Fibroblast of mammary gland (primary cell): ENCODE results near the gene KCNK13.

Source experiments
- DNase-seq: peaks from one replicate; pipeline ENCODE4 v3.0.0-alpha.2; 2010; ENCODE audit warnings: low read depth
- H3K4me3 ChIP-seq: 2 replicates; pipeline ENCODE4 v1.5.1; 2011; ENCODE audit warnings: low read depth, mild to moderate bottlenecking, low read length, moderate library complexity; ENCODE audit not compliant: control insufficient read depth
- CTCF ChIP-seq: conservative IDR thresholded peaks from 2 replicates; pipeline ENCODE4 v1.5.1; 2011; ENCODE audit warnings: low read depth, low read length, inconsistent platforms; ENCODE audit not compliant: control insufficient read depth, insufficient read depth

The KCNK13 gene

DNA sequence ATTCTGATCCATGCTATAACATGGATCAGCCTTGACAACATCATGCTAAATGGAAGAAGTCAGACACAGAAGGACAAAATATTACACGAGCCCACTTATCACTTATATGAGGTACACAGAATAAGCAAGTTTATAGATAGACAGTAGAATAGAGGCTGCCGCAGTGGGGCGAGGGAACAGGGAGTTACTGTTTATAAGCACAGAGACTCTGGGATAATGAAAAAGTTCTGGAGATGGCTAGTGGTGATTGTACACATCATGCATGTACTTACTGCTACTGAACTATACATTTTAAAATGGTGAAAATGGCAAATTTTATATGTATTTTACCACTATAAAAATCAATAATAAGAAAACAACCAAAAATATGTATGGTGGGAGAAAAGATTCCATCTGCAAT lies 99.3 kb downstream of the KCNK13 start:
- TF ChIP-seq CTCF = no peak
- no peak for DNase-seq
- no peak overlapping the region for H3K4me3 ChIP-seq

DNA sequence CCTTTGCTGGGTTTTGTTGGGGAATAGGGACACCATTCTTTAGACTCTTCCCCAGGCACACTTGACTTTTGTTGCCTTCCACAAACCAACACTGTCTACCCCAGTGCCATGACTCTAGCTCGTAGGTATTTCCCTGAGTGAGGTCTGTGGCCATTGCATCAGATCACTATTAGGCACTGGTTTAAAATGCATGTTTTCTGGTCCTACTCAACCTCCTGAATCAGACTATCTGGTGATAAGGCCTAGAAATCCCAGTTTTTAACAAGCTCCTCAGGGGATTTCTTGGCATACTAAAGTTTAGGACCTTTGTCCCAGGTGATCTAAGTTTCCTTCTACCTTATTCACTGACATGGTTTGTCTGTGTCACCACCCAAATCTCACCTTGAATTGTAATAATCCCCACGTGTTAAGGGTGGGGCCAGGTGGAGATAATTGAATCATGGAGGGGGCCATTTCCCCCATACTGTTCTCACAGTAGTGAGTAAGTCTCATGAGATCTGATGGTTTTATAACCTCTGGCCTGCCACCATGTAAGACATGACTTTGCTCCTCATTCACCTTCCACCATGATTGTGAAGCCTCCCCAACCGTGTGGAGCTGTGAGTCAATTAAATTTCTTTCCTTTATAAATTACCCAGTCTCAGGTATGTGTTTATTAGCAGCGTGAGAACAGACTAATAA lies 106.8 kb downstream of the KCNK13 start:
- peak; percentile 7 for DNase-seq
- TF ChIP-seq CTCF = no peak
- H3K4me3 ChIP-seq = no peak overlapping the region

DNA sequence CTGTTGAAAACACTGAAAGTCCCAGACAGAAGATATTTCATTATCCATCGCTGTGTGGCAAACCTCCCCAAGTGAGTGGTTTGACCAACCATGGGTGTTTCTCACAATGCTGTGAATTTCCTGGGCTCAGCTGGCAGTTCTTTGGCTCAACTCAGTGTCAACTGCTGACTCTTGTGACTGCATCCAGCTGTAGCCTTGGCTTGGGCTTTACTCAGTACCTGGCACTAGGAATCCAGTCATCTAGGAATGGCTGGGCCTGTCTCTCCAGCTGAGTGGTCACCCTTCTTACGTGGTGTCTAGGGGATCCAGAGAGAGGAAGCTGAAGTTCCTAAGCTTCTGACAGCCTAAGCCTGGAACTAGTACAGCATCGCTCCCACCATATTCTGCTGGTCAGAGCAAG lies 113.8 kb downstream of the KCNK13 start:
- no peak for TF ChIP-seq CTCF
- no peak for DNase-seq
- H3K4me3 ChIP-seq = no peak overlapping the region

DNA sequence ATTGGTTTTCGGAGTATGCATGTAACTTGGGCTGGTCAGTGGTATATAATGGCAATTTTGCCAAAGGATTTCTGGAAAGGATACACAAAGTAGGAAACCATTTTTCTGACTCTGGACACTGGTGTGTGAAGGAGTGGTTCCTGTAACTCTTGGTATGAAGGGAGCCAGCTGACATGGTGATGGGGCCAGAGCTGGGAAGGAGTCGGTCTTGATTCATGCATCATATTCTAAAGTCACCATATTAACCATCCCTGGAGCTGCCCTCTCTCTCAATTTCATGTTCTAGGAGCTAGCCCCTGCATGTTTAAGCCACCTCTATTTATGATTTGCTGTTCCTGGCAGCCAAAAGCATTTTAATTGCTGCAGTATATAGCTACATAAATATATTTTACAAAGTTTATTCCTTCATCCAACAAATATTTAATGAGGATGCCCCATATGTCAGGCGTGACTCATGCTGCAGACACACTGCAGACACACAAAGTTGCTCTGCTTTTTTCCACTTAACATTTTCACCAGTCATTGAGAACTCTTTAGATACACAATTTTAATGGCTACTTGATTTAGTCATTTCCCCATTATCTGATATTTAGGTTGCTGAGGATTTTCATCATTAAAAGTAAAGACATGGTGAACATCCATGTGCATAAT lies 115.9 kb downstream of the KCNK13 start:
- TF ChIP-seq CTCF = no peak
- DNase-seq = peak; percentile 3
- no peak overlapping the region for H3K4me3 ChIP-seq

DNA sequence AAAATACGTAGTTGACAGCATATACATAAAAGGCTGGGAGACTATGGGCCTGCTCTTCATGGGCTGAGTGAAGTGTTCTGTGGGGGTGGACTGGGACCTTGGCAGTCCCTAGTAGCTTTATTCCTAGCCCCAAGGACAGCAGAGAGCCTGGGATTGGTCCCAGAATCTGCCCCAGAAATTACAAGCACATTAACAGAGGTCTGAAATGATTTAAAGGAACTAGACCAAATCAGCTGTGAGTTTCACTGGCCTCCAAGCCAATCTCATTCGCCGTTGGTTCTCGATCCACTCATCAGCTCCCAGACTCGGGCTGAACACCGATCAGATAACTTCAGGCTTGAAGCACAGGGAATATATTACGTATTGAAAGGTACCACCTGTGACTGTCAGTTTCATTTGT lies 117.6 kb downstream of the KCNK13 start:
- no peak overlapping the region for H3K4me3 ChIP-seq

More for the DNA sequence above, 117.6 kb downstream of the KCNK13 start:
- no peak for DNase-seq
- no peak for TF ChIP-seq CTCF
